Measurements from ENCODE around the gene SLC9A3. TPM values are rescaled to one million over a fixed set of nuclear protein-coding genes. Genes with fewer than 3 reads are reported as not detected.

SLC9A3 gene
- total RNA-seq, 1 experiment from 2014 or later, result 0.85 TPM

DNA sequence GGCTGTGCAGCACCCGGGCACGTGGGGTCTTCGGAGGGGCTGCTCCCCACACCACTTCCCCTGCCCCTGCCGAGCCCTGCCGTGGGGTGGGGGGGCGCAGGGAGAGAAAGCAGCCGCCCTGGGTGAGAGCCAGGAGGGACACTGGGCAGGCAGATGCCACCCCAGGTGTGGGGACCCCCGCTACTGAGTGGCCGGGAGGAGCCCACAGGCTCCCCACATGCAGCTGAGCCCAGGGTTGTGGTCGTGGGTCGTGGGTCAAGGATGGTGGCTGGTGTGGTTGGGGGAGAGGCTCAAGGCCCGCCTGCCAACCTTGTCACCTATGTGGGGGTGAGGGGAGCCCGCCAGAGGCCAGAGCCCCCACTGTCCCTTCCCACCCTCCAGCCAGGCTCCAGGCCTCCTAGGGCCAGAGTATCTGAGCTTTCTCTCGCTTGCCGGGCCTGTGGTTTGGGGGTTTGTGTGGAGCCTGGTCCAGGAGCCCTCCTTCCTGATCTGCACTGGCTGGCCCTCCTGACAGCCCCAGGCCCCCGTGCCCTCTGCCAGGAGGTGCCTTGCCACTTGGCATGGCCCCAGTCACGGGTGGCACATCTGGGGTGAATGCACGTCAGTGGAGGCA is 45.8 kb downstream of the SLC9A3 start:
- H3K23me2 ChIP-seq (ENCODE audit: insufficient read length, low read depth, low read length, poor library complexity, severe bottlenecking), result peaks cover 8% of the 10 kb centered on the region
- no peaks in the 10 kb centered on the region for H3K9me3 Mint-ChIP-seq
- no peak overlapping the region for H3K18ac ChIP-seq (ENCODE audit: insufficient read length, low read depth, low read length)
- no CpG with 5 or more reads among the region's 18 CpGs for WGBS (ENCODE audit: extremely low coverage, insufficient read length, low lambda C conversion rate)
- TF ChIP-seq, protein P1, sequence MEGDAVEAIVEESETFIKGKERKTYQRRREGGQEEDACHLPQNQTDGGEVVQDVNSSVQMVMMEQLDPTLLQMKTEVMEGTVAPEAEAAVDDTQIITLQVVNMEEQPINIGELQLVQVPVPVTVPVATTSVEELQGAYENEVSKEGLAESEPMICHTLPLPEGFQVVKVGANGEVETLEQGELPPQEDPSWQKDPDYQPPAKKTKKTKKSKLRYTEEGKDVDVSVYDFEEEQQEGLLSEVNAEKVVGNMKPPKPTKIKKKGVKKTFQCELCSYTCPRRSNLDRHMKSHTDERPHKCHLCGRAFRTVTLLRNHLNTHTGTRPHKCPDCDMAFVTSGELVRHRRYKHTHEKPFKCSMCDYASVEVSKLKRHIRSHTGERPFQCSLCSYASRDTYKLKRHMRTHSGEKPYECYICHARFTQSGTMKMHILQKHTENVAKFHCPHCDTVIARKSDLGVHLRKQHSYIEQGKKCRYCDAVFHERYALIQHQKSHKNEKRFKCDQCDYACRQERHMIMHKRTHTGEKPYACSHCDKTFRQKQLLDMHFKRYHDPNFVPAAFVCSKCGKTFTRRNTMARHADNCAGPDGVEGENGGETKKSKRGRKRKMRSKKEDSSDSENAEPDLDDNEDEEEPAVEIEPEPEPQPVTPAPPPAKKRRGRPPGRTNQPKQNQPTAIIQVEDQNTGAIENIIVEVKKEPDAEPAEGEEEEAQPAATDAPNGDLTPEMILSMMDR (conservative IDR thresholded peaks at IDR 0.05), result no peak
- H3K4me1 ChIP-seq (ENCODE audit: insufficient read depth, low read length), result no peaks in the 10 kb centered on the region
- H3K9me3 ChIP-seq (ENCODE audit: control insufficient read depth, low read depth, low read length), result no peaks in the 10 kb centered on the region
- no peak for DNase-seq
- H3K27ac ChIP-seq (ENCODE audit: insufficient read length, low read depth, low read length), result no peak overlapping the region
- H3K4me1 Mint-ChIP-seq, result peaks cover 0 to 4% of the 10 kb centered on the region in 2 experiments; a peak in 1 of 4 replicates
- H3K27me3 ChIP-seq (ENCODE audit: insufficient read depth, low read length), result peaks cover 25% of the 10 kb centered on the region; the same call in 1 of the 2 replicates
- H2BK120ac ChIP-seq (ENCODE audit: low read depth, low read length, poor library complexity, severe bottlenecking), result no peak overlapping the region
- no peak overlapping the region for H3K23ac ChIP-seq (ENCODE audit: insufficient read length, low read depth, low read length)
- no peak overlapping the region for H4K91ac ChIP-seq (ENCODE audit: insufficient read length, low read depth, low read length)
- no peaks in the 10 kb centered on the region for H3K79me1 ChIP-seq (ENCODE audit: insufficient read depth, low read depth, low read length, poor library complexity, severe bottlenecking)
- H2BK5ac ChIP-seq (ENCODE audit: insufficient read length, low read length), result no peak overlapping the region
- no peak overlapping the region for H2BK20ac ChIP-seq (ENCODE audit: low read depth, low read length, poor library complexity, severe bottlenecking)
- H3K27ac Mint-ChIP-seq, result no peak overlapping the region
- no peaks in the 10 kb centered on the region for H3K36me3 Mint-ChIP-seq (ENCODE audit: insufficient read depth in 1 of 3, low read depth in 3 of 3)
- no peaks in the 10 kb centered on the region for H4K20me1 ChIP-seq (ENCODE audit: control insufficient read depth, insufficient read depth, insufficient read length)
- no peak overlapping the region for H2BK15ac ChIP-seq (ENCODE audit: low read depth, low read length)
- no peak overlapping the region for H3K56ac ChIP-seq (ENCODE audit: insufficient read length, low read depth, low read length)
- no peak overlapping the region for H3T11ph ChIP-seq (ENCODE audit: low read length)
- no peak overlapping the region for H3K9ac ChIP-seq (ENCODE audit: extremely low read depth, insufficient read length, low read length)
- no peak overlapping the region for H3K4ac ChIP-seq (ENCODE audit: low read depth, low read length)
- no peaks in the 10 kb centered on the region for H3K79me2 ChIP-seq (ENCODE audit: insufficient read depth, low read length)
- no peak overlapping the region for H4K5ac ChIP-seq (ENCODE audit: insufficient read length, low read depth, low read length)
- no peak overlapping the region for H3K4me2 ChIP-seq (ENCODE audit: insufficient read depth, insufficient read length, low read length)
- H4K8ac ChIP-seq (replicated peaks; ENCODE audit: insufficient read length, low read depth, low read length), result no peak overlapping the region
- no peak overlapping the region for H2AFZ ChIP-seq (ENCODE audit: low read length)
- no peak overlapping the region; the same call in 1 of the 2 replicates for H3K14ac ChIP-seq (ENCODE audit: insufficient read depth, low read length)
- H3K4me3 Mint-ChIP-seq, result no peak overlapping the region
- no peak overlapping the region for H2AK5ac ChIP-seq (ENCODE audit: insufficient read length, low read length)
- no peak overlapping the region for H2BK12ac ChIP-seq (ENCODE audit: insufficient read length, low read depth, low read length)
- H3K27me3 Mint-ChIP-seq (ENCODE audit: low read depth), result peaks cover 45% of the 10 kb centered on the region

All from H9 (cell line).